ENCODE data around the gene RTL3. TPM values are rescaled to one million over a fixed set of nuclear protein-coding genes. Genes with fewer than 3 reads are reported as not detected.

Gene RTL3
- total and polyA plus RNA-seq, 2 experiments from 2014 or later, result not detected

DNA sequence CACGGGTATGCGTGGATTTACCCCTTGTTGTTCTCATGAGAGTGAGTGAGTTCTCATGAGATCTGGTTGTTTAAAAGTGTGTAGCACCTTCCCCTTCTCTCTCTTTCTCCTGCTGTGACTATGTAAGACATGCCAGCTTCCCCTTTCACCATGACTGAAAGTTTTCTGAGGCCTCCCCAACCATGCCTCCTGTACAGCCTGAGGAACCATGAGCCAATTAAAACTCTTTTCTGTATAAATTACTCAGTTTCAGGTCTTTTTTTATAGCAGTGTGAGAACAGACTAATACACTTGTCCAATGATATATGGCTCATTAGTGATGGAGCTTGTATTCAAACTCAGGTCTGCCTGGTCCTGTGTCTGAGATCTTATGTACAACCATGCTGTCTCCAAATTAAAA, 28.5 kb upstream of the RTL3 start (continued):
- TF ChIP-seq, protein P1, sequence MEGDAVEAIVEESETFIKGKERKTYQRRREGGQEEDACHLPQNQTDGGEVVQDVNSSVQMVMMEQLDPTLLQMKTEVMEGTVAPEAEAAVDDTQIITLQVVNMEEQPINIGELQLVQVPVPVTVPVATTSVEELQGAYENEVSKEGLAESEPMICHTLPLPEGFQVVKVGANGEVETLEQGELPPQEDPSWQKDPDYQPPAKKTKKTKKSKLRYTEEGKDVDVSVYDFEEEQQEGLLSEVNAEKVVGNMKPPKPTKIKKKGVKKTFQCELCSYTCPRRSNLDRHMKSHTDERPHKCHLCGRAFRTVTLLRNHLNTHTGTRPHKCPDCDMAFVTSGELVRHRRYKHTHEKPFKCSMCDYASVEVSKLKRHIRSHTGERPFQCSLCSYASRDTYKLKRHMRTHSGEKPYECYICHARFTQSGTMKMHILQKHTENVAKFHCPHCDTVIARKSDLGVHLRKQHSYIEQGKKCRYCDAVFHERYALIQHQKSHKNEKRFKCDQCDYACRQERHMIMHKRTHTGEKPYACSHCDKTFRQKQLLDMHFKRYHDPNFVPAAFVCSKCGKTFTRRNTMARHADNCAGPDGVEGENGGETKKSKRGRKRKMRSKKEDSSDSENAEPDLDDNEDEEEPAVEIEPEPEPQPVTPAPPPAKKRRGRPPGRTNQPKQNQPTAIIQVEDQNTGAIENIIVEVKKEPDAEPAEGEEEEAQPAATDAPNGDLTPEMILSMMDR (conservative IDR thresholded peaks at IDR 0.05; ENCODE audit: low read depth in 2 of 2), result no peak
- no peak for TF ChIP-seq CREB1 (CRISPR knock-in tag; IDR thresholded peaks at IDR 0.05; ENCODE audit: low read depth)
- TF ChIP-seq, protein P2, sequence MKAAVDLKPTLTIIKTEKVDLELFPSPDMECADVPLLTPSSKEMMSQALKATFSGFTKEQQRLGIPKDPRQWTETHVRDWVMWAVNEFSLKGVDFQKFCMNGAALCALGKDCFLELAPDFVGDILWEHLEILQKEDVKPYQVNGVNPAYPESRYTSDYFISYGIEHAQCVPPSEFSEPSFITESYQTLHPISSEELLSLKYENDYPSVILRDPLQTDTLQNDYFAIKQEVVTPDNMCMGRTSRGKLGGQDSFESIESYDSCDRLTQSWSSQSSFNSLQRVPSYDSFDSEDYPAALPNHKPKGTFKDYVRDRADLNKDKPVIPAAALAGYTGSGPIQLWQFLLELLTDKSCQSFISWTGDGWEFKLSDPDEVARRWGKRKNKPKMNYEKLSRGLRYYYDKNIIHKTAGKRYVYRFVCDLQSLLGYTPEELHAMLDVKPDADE (IDR thresholded peaks at IDR 0.05), result no peak

DNA sequence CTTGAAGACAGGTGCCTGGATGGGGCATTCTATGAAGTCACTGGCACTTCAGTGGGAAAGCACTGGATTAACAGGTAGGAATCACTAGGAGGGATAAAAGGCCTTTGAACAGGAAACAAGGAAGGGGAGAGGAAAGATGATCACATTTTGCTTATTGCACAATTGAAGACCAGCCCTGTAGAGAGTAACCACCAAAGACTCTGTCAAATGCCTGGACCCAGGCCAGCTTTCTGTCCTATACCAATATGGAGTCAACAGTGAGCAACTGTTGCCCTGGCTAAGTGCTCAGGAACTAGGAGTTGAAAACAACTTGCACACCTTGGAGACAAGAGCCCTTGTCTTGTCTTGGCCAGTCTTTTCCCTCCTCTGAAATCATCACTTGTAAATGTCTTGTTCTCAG, 14.1 kb upstream of the RTL3 start:
- Mint-ChIP-seq H3K9me3 (no peaks in the 10 kb centered on the region), H3K4me1 (peaks cover 1% of the 10 kb centered on the region; the same call in 1 of the 3 replicates), H3K4me3 (no peak overlapping the region), H3K36me3 (ENCODE audit: low read depth) (no peaks in the 10 kb centered on the region), H3K27ac (no peak overlapping the region), H3K27me3 (ENCODE audit: insufficient read depth, low read depth, poor library complexity) (no peaks in the 10 kb centered on the region)
- H3K9me2 ChIP-seq (ENCODE audit: insufficient read depth), result no peaks in the 10 kb centered on the region
- H3K4me2 ChIP-seq, result no peak overlapping the region
- DNase-seq (ENCODE audit: low spot score) (no peak), ATAC-seq (no peak)
- H3K79me2 ChIP-seq (replicated peaks; ENCODE audit: insufficient read depth), result no peaks in the 10 kb centered on the region
- no peak overlapping the region for H3K4me3 ChIP-seq
- H4K20me1 ChIP-seq (replicated peaks; ENCODE audit: insufficient read depth), result no peaks in the 10 kb centered on the region
- no peaks in the 10 kb centered on the region for H3K4me1 ChIP-seq (ENCODE audit: insufficient read depth)
- H3K27me3 ChIP-seq (ENCODE audit: insufficient read depth), result no peaks in the 10 kb centered on the region
- no peak overlapping the region for H3K27ac ChIP-seq (ENCODE audit: low read depth)
- H3F3A ChIP-seq (replicated peaks; ENCODE audit: low read depth), result no peaks in the 10 kb centered on the region
- H2AFZ ChIP-seq, result no peak overlapping the region
- H3K36me3 ChIP-seq (ENCODE audit: insufficient read depth), result no peaks in the 10 kb centered on the region
- no peak for TF ChIP-seq ZNF114 (CRISPR knock-in tag; IDR thresholded peaks at IDR 0.05)
- TF ChIP-seq JUNB (IDR thresholded peaks at IDR 0.05; ENCODE audit: unreplicated experiment), result no peak
- TF ChIP-seq, protein P3, sequence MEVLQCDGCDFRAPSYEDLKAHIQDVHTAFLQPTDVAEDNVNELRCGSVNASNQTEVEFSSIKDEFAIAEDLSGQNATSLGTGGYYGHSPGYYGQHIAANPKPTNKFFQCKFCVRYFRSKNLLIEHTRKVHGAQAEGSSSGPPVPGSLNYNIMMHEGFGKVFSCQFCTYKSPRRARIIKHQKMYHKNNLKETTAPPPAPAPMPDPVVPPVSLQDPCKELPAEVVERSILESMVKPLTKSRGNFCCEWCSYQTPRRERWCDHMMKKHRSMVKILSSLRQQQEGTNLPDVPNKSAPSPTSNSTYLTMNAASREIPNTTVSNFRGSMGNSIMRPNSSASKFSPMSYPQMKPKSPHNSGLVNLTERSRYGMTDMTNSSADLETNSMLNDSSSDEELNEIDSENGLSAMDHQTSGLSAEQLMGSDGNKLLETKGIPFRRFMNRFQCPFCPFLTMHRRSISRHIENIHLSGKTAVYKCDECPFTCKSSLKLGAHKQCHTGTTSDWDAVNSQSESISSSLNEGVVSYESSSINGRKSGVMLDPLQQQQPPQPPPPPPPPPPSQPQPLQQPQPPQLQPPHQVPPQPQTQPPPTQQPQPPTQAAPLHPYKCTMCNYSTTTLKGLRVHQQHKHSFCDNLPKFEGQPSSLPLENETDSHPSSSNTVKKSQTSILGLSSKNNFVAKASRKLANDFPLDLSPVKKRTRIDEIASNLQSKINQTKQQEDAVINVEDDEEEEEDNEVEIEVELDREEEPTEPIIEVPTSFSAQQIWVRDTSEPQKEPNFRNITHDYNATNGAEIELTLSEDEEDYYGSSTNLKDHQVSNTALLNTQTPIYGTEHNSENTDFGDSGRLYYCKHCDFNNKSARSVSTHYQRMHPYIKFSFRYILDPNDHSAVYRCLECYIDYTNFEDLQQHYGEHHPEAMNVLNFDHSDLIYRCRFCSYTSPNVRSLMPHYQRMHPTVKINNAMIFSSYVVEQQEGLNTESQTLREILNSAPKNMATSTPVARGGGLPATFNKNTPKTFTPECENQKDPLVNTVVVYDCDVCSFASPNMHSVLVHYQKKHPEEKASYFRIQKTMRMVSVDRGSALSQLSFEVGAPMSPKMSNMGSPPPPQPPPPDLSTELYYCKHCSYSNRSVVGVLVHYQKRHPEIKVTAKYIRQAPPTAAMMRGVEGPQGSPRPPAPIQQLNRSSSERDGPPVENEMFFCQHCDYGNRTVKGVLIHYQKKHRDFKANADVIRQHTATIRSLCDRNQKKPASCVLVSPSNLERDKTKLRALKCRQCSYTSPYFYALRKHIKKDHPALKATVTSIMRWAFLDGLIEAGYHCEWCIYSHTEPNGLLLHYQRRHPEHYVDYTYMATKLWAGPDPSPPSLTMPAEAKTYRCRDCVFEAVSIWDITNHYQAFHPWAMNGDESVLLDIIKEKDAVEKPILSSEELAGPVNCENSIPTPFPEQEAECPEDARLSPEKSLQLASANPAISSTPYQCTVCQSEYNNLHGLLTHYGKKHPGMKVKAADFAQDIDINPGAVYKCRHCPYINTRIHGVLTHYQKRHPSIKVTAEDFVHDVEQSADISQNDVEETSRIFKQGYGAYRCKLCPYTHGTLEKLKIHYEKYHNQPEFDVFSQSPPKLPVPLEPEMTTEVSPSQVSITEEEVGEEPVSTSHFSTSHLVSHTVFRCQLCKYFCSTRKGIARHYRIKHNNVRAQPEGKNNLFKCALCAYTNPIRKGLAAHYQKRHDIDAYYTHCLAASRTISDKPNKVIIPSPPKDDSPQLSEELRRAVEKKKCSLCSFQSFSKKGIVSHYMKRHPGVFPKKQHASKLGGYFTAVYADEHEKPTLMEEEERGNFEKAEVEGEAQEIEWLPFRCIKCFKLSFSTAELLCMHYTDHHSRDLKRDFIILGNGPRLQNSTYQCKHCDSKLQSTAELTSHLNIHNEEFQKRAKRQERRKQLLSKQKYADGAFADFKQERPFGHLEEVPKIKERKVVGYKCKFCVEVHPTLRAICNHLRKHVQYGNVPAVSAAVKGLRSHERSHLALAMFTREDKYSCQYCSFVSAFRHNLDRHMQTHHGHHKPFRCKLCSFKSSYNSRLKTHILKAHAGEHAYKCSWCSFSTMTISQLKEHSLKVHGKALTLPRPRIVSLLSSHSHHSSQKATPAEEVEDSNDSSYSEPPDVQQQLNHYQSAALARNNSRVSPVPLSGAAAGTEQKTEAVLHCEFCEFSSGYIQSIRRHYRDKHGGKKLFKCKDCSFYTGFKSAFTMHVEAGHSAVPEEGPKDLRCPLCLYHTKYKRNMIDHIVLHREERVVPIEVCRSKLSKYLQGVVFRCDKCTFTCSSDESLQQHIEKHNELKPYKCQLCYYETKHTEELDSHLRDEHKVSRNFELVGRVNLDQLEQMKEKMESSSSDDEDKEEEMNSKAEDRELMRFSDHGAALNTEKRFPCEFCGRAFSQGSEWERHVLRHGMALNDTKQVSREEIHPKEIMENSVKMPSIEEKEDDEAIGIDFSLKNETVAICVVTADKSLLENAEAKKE (CRISPR knock-in tag; IDR thresholded peaks at IDR 0.05), result no peak
- TF ChIP-seq, protein P4, sequence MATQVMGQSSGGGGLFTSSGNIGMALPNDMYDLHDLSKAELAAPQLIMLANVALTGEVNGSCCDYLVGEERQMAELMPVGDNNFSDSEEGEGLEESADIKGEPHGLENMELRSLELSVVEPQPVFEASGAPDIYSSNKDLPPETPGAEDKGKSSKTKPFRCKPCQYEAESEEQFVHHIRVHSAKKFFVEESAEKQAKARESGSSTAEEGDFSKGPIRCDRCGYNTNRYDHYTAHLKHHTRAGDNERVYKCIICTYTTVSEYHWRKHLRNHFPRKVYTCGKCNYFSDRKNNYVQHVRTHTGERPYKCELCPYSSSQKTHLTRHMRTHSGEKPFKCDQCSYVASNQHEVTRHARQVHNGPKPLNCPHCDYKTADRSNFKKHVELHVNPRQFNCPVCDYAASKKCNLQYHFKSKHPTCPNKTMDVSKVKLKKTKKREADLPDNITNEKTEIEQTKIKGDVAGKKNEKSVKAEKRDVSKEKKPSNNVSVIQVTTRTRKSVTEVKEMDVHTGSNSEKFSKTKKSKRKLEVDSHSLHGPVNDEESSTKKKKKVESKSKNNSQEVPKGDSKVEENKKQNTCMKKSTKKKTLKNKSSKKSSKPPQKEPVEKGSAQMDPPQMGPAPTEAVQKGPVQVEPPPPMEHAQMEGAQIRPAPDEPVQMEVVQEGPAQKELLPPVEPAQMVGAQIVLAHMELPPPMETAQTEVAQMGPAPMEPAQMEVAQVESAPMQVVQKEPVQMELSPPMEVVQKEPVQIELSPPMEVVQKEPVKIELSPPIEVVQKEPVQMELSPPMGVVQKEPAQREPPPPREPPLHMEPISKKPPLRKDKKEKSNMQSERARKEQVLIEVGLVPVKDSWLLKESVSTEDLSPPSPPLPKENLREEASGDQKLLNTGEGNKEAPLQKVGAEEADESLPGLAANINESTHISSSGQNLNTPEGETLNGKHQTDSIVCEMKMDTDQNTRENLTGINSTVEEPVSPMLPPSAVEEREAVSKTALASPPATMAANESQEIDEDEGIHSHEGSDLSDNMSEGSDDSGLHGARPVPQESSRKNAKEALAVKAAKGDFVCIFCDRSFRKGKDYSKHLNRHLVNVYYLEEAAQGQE (IDR thresholded peaks at IDR 0.05; ENCODE audit: unreplicated experiment), result no peak
- TF ChIP-seq STAT1 (IDR thresholded peaks at IDR 0.05; ENCODE audit: unreplicated experiment), result no peak
- TF ChIP-seq, protein P2 (IDR thresholded peaks at IDR 0.05), result no peak
- TF ChIP-seq ZNF331 (CRISPR knock-in tag; IDR thresholded peaks at IDR 0.05; ENCODE audit: low read depth), result no peak
- TF ChIP-seq EZH2phosphoT487 (IDR thresholded peaks at IDR 0.05; ENCODE audit: unreplicated experiment), result no peak
- TF ChIP-seq NANOG (IDR thresholded peaks at IDR 0.05; ENCODE audit: borderline replicate concordance), result no peak
- TF ChIP-seq EZH2 (IDR thresholded peaks at IDR 0.05; ENCODE audit: low read depth, unreplicated experiment), result no peak
- no peak for TF ChIP-seq CREB1 (CRISPR knock-in tag; IDR thresholded peaks at IDR 0.05; ENCODE audit: low read depth)

Data from GM23338 (cell line).